ENCODE measurements around the gene PP2D1. TPM values are rescaled to one million over a fixed set of nuclear protein-coding genes. Genes with fewer than 3 reads are reported as not detected.

PP2D1 gene
- polyA plus RNA-seq, 3 donors = 0.41 to 0.56 TPM; not detected in 1

DNA sequence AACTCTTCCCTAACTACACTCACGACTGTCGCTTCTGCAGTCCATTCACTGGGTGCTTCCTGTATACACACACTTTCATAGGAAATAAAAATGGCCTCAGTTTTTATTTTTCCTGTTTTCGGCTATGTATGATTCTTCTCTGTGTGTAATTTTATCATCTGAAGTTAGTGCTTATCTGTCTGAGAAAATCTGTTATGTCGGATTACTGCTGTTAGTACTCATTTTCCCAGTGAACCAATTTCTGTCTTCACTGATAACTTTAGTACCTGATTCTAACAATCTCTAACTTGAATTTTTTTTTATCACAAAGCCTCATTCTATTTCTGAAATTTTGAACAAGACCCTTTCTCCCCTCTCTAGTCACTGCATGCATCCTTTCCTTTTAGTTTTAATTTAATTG is 44.3 kb downstream of the PP2D1 start:
- Histone ChIP-seq H3K4me2 (replicated peaks; ENCODE audit: extremely low read depth, low read length, poor library complexity, severe bottlenecking) (no peak overlapping the region), H3K27me3 (ENCODE audit: control insufficient read depth in 2 of 2, insufficient read depth in 2 of 2, low read length in 2 of 2) (no peaks in the 10 kb centered on the region), H2AFZ (ENCODE audit: insufficient read depth, low read depth, low read length, poor library complexity, severe bottlenecking) (no peak overlapping the region), H3K79me2 (ENCODE audit: insufficient read depth, low read length) (peaks cover 91% of the 10 kb centered on the region), H3K9me3 (replicated peaks in 1 of 2; ENCODE audit: control insufficient read depth in 1 of 2, insufficient read depth in 1 of 2, low read length in 2 of 2) (no peaks in the 10 kb centered on the region), H4K20me1 (ENCODE audit: insufficient read depth, low read length) (peaks cover 98% of the 10 kb centered on the region), H3K4me1 (ENCODE audit: control insufficient read depth in 1 of 2, insufficient read depth in 2 of 2, low read length in 2 of 2) (no peaks in the 10 kb centered on the region), H3K9ac (ENCODE audit: insufficient read depth, low read length, poor library complexity, severe bottlenecking) (no peak overlapping the region), H3K4me3 (replicated peaks in 1 of 3; ENCODE audit: low read depth in 2 of 3, low read length in 3 of 3) (no peak overlapping the region), H3K27ac (ENCODE audit: low read depth in 1 of 2, low read length in 2 of 2) (no peak overlapping the region), H3K36me3 (replicated peaks in 1 of 2; ENCODE audit: control insufficient read depth in 1 of 2, insufficient read depth in 2 of 2, low read length in 2 of 2) (peaks cover 4 to 28% of the 10 kb centered on the region in 2 donors)
- Mint-ChIP-seq H3K27ac (peak overlapping the region in 1 of 7 donors; percentile 21), H3K4me1 (peaks cover 3% of the 10 kb centered on the region), H3K27me3 (ENCODE audit: low read depth in 3 of 3) (no peaks in the 10 kb centered on the region), H3K9me3 (no peaks in the 10 kb centered on the region), H3K4me3 (no peak overlapping the region), H3K36me3 (peaks cover 16 to 45% of the 10 kb centered on the region in 2 donors)
- intact Hi-C loops (cut with micrococcal nuclease) = no loop called here
- TF ChIP-seq, protein P1, sequence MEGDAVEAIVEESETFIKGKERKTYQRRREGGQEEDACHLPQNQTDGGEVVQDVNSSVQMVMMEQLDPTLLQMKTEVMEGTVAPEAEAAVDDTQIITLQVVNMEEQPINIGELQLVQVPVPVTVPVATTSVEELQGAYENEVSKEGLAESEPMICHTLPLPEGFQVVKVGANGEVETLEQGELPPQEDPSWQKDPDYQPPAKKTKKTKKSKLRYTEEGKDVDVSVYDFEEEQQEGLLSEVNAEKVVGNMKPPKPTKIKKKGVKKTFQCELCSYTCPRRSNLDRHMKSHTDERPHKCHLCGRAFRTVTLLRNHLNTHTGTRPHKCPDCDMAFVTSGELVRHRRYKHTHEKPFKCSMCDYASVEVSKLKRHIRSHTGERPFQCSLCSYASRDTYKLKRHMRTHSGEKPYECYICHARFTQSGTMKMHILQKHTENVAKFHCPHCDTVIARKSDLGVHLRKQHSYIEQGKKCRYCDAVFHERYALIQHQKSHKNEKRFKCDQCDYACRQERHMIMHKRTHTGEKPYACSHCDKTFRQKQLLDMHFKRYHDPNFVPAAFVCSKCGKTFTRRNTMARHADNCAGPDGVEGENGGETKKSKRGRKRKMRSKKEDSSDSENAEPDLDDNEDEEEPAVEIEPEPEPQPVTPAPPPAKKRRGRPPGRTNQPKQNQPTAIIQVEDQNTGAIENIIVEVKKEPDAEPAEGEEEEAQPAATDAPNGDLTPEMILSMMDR (IDR thresholded peaks at IDR 0.05) = no peak
- DNase-seq = no peak
- WGBS (ENCODE audit: insufficient coverage) = no CpG with 5 or more reads among the region's 4 CpGs

DNA sequence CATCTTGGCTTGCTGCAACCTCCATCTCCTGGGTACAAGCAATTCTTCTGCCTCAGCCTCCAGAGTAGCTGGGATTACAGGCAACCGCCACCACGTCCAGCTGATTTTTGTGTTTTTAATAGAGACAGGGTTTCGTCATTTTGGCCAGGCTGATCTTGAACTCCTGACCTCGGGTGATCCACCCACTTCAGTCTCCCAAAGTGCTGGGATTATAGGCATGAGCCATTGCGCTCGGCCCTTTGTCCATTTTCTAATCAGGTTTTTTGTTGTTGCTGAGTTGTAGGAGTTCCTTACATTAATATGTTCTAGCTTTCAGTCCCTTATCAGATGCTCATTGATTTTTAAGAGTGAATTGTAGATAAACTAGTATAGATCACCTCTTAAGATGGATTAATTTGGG is 44.9 kb downstream of the PP2D1 start:
- Mint-ChIP-seq H3K4me1 (peaks cover 3% of the 10 kb centered on the region), H3K27me3 (ENCODE audit: low read depth in 3 of 3) (no peaks in the 10 kb centered on the region), H3K27ac (peak overlapping the region in 2 of 7 donors; percentile 19 to 66), H3K4me3 (no peak overlapping the region), H3K36me3 (peaks cover 16 to 51% of the 10 kb centered on the region in 2 donors), H3K9me3 (no peaks in the 10 kb centered on the region)
- Histone ChIP-seq H4K20me1 (ENCODE audit: insufficient read depth, low read length) (peaks cover 98% of the 10 kb centered on the region), H3K9ac (ENCODE audit: insufficient read depth, low read length, poor library complexity, severe bottlenecking) (no peak overlapping the region), H3K27ac (ENCODE audit: low read depth in 1 of 2, low read length in 2 of 2) (no peak overlapping the region), H3K79me2 (ENCODE audit: insufficient read depth, low read length) (peaks cover 90% of the 10 kb centered on the region), H3K4me1 (ENCODE audit: control insufficient read depth in 1 of 2, insufficient read depth in 2 of 2, low read length in 2 of 2) (no peaks in the 10 kb centered on the region), H3K36me3 (replicated peaks in 1 of 2; ENCODE audit: control insufficient read depth in 1 of 2, insufficient read depth in 2 of 2, low read length in 2 of 2) (peaks cover 4 to 24% of the 10 kb centered on the region in 2 donors), H3K4me3 (replicated peaks in 1 of 3; ENCODE audit: low read depth in 2 of 3, low read length in 3 of 3) (no peak overlapping the region), H3K27me3 (ENCODE audit: control insufficient read depth in 2 of 2, insufficient read depth in 2 of 2, low read length in 2 of 2) (no peaks in the 10 kb centered on the region), H3K4me2 (replicated peaks; ENCODE audit: extremely low read depth, low read length, poor library complexity, severe bottlenecking) (no peak overlapping the region), H3K9me3 (replicated peaks in 1 of 2; ENCODE audit: control insufficient read depth in 1 of 2, insufficient read depth in 1 of 2, low read length in 2 of 2) (no peaks in the 10 kb centered on the region), H2AFZ (ENCODE audit: insufficient read depth, low read depth, low read length, poor library complexity, severe bottlenecking) (no peak overlapping the region)
- TF ChIP-seq, protein P1 (IDR thresholded peaks at IDR 0.05) = no peak
- no CpG with 5 or more reads among the region's 6 CpGs for WGBS (ENCODE audit: insufficient coverage)
- intact Hi-C loops (cut with micrococcal nuclease) = no loop called here
- DNase-seq = no peak

All from CD14-positive monocyte (primary cell).